G401.6 (cell line): ENCODE results near the gene PACS2.

Experiments used
- FAIRE-seq: peaks from 2 replicates; lab custom pipeline; 2012; peaks lifted over from hg19 to GRCh38; lab: Jason Lieb, UNC

PACS2 gene

GRCh38 chr14:105411017-105411941 is 96.7 kb downstream of the PACS2 start:
- no peak for FAIRE-seq

GRCh38 chr14:105411985-105412770 is 97.6 kb downstream of the PACS2 start:
- FAIRE-seq = no peak

- no peak for FAIRE-seq
Measured at GRCh38 chr14:105412771-105413543, 98.4 kb downstream of the PACS2 start.

GRCh38 chr14:105413544-105413886 is 99.0 kb downstream of the PACS2 start:
- no peak for FAIRE-seq

- FAIRE-seq = no peak
Measured at GRCh38 chr14:105414456-105415371, 100.2 kb downstream of the PACS2 start.

GRCh38 chr14:105415481-105416428 is 101.2 kb downstream of the PACS2 start:
- FAIRE-seq = no peak

- no peak for FAIRE-seq
Measured at GRCh38 chr14:105416671-105417070, 102.1 kb downstream of the PACS2 start.

- no peak for FAIRE-seq
Measured at GRCh38 chr14:105417690-105418121, 103.2 kb downstream of the PACS2 start.

- no peak for FAIRE-seq
Measured at GRCh38 chr14:105418269-105419194, 104.0 kb downstream of the PACS2 start.

GRCh38 chr14:105419195-105420091 is 104.9 kb downstream of the PACS2 start, which contains the start of gene MTA1:
Gene MTA1 (plus strand): TSS chr14:105419827. CDS start chr14:105420036, 209 bp downstream.
- no peak for FAIRE-seq

GRCh38 chr14:105420101-105420973 is 105.8 kb downstream of the PACS2 start:
- no peak for FAIRE-seq

GRCh38 chr14:105420974-105421674 is 106.6 kb downstream of the PACS2 start:
- no peak for FAIRE-seq

- no peak for FAIRE-seq
Measured at GRCh38 chr14:105421723-105422615, 107.4 kb downstream of the PACS2 start.

- FAIRE-seq = no peak
Measured at GRCh38 chr14:105422695-105423487, 108.3 kb downstream of the PACS2 start.
